ENCODE results near the gene SYN1. TPM values are rescaled to one million over a fixed set of nuclear protein-coding genes. Genes with fewer than 3 reads are reported as not detected.

Gene SYN1
- polyA plus RNA-seq, 1 of the 3 experiments (the other 2 are of a cell fraction) = 0.08 TPM

DNA sequence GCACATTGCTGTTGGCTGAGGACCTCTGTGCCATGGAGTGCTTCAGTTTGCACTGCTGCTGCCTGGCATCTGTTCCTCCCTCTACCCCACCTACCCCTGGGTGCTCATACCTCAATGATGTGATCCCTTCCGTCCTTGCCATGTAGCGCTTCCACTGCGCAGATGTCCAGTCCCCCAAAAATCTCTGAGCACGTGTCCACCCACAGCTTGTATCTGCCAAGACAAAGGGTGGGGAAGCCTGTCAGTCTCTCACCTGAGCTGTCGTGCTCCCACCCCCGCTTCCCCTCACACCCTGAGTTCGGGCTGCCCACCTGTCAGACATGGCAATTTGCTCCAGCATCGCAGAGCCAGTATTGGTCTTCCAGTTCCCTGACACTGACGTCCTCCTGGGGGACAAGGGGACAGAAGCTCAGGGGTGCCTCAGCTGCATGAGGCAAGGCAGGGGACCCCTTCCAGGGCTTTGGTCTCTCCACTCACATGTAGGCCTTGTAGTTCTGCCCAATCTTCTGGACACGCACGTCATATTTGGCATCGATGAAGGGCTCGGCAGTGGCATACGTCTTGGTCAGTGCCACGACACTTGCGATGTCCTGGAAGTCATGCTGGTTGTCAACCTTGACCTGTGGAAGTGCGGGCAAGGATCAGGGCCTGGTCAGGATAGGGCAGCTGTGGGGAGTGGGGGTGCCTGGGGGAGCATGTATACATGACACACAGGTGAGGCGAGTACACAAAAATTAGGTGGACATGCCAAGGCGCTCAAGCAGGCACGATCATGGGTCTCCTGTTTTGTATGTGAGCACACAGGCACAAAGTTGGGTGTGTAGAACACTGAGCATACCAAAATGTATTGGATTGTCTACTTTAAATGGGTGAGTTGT is 43.4 kb downstream of the SYN1 start:
- Histone ChIP-seq H3K9me3 (no peaks in the 10 kb centered on the region), H4K20me1 (ENCODE audit: insufficient read depth) (no peaks in the 10 kb centered on the region), H3K4me2 (no peak overlapping the region), H3K36me3 (replicated peaks in 1 of 2; ENCODE audit: control insufficient read depth in 1 of 2, insufficient read depth in 2 of 2, low read length in 1 of 2) (no peaks in the 10 kb centered on the region), H3K27ac (ENCODE audit: low read depth in 2 of 2, low read length in 1 of 2) (no peak overlapping the region), H3K9me2 (no peaks in the 10 kb centered on the region), H3K9ac (no peak overlapping the region), H3K4me1 (ENCODE audit: control insufficient read depth in 1 of 2, insufficient read depth in 2 of 2, low read depth in 1 of 2, low read length in 1 of 2) (no peaks in the 10 kb centered on the region), H3K27me3 (ENCODE audit: insufficient read depth) (no peaks in the 10 kb centered on the region; the same call in 1 of the 2 replicates), H2AFZ (ENCODE audit: low read depth) (no peak overlapping the region), H3K79me2 (ENCODE audit: insufficient read depth) (no peaks in the 10 kb centered on the region), H3K4me3 (ENCODE audit: low read depth in 2 of 2, low read length in 1 of 2) (no peak overlapping the region), H3F3A (replicated peaks; ENCODE audit: insufficient read depth) (peaks cover 3% of the 10 kb centered on the region)
- DNase-seq = no peak
- 66% methylated on average over 15 of the region's 20 CpGs for WGBS (ENCODE audit: low lambda C conversion rate)
- ChIA-PET CTCF (no interaction called here), POLR2A (no interaction called here)
- no peak for TF ChIP-seq RFX5 (IDR thresholded peaks at IDR 0.05; ENCODE audit: low read length)
- TF ChIP-seq, protein P1, sequence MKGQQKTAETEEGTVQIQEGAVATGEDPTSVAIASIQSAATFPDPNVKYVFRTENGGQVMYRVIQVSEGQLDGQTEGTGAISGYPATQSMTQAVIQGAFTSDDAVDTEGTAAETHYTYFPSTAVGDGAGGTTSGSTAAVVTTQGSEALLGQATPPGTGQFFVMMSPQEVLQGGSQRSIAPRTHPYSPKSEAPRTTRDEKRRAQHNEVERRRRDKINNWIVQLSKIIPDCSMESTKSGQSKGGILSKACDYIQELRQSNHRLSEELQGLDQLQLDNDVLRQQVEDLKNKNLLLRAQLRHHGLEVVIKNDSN (IDR thresholded peaks at IDR 0.05; ENCODE audit: borderline replicate concordance, low read depth) = no peak
- TF ChIP-seq, protein P2, sequence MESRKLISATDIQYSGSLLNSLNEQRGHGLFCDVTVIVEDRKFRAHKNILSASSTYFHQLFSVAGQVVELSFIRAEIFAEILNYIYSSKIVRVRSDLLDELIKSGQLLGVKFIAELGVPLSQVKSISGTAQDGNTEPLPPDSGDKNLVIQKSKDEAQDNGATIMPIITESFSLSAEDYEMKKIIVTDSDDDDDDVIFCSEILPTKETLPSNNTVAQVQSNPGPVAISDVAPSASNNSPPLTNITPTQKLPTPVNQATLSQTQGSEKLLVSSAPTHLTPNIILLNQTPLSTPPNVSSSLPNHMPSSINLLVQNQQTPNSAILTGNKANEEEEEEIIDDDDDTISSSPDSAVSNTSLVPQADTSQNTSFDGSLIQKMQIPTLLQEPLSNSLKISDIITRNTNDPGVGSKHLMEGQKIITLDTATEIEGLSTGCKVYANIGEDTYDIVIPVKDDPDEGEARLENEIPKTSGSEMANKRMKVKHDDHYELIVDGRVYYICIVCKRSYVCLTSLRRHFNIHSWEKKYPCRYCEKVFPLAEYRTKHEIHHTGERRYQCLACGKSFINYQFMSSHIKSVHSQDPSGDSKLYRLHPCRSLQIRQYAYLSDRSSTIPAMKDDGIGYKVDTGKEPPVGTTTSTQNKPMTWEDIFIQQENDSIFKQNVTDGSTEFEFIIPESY (IDR thresholded peaks at IDR 0.05; ENCODE audit: borderline replicate concordance, low read depth) = no peak
- no peak for TF ChIP-seq CHD2 (IDR thresholded peaks at IDR 0.05; ENCODE audit: low read length, partially characterized antibody)
- TF ChIP-seq, protein P3, sequence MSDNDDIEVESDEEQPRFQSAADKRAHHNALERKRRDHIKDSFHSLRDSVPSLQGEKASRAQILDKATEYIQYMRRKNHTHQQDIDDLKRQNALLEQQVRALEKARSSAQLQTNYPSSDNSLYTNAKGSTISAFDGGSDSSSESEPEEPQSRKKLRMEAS (IDR thresholded peaks at IDR 0.05; ENCODE audit: low read depth) = no peak
- no peak for TF ChIP-seq YY1 (IDR thresholded peaks at IDR 0.05; ENCODE audit: low read depth)
- TF ChIP-seq, protein P4, sequence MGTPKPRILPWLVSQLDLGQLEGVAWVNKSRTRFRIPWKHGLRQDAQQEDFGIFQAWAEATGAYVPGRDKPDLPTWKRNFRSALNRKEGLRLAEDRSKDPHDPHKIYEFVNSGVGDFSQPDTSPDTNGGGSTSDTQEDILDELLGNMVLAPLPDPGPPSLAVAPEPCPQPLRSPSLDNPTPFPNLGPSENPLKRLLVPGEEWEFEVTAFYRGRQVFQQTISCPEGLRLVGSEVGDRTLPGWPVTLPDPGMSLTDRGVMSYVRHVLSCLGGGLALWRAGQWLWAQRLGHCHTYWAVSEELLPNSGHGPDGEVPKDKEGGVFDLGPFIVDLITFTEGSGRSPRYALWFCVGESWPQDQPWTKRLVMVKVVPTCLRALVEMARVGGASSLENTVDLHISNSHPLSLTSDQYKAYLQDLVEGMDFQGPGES (IDR thresholded peaks at IDR 0.05; ENCODE audit: low read depth, low read length) = no peak
- TF ChIP-seq RXRA (IDR thresholded peaks at IDR 0.05; ENCODE audit: borderline replicate concordance, low read depth) = no peak
- TF ChIP-seq TEAD4 (IDR thresholded peaks at IDR 0.05; ENCODE audit: borderline replicate concordance, insufficient read depth) = no peak
- TF ChIP-seq RCOR1 (IDR thresholded peaks at IDR 0.05; ENCODE audit: low read length) = no peak
- no peak for TF ChIP-seq MEF2A (IDR thresholded peaks at IDR 0.05; ENCODE audit: borderline replicate concordance, low read depth)
- TF ChIP-seq NFIC (IDR thresholded peaks at IDR 0.05; ENCODE audit: borderline replicate concordance) = no peak
- no peak for TF ChIP-seq SIN3A (IDR thresholded peaks at IDR 0.05; ENCODE audit: borderline replicate concordance, low read depth, low read length)
- no peak for TF ChIP-seq ELF1 (IDR thresholded peaks at IDR 0.05)
- no peak for TF ChIP-seq NRF1 (IDR thresholded peaks at IDR 0.05; ENCODE audit: low read depth, low read length)
- no peak for TF ChIP-seq POLR2AphosphoS5 (IDR thresholded peaks at IDR 0.05; ENCODE audit: low read depth, low read length)
- TF ChIP-seq GATA2 (CRISPR knock-in tag; IDR thresholded peaks at IDR 0.05) = no peak
